GM23338 (cell line): ENCODE measurements around the gene SYNE3. TPM values are rescaled to one million over a fixed set of nuclear protein-coding genes. Genes with fewer than 3 reads are reported as not detected.

Experiments
- ATAC-seq: fragments of 200-7000 bp; cut with Tn5 transposase; 3 replicates; pipeline ENCODE4 v1.9.1; 2020
- DNase-seq: peaks from one replicate; pipeline ENCODE4 v3.0.0-alpha.2; 2015; ENCODE audit warnings: low spot score
- H2AFZ ChIP-seq: fragments of 200-600 bp; sonication (generic); 2 replicates; pipeline ENCODE4 v1.8.0; 2016; ENCODE audit warnings: antibody characterized with exemption, mild to moderate bottlenecking, moderate library complexity
- H3F3A ChIP-seq: fragments of 200-600 bp; sonication (generic); replicated peaks from 2 replicates; pipeline ENCODE4 v1.8.0; 2017; ENCODE audit warnings: antibody characterized with exemption, mixed run types, low read depth
- H3K27ac ChIP-seq: fragments of 200-600 bp; sonication (generic); 2 replicates; pipeline ENCODE4 v1.6.1; 2016; ENCODE audit warnings: low read depth
- H3K27me3 ChIP-seq: fragments of 200-600 bp; sonication (generic); 2 replicates; pipeline ENCODE4 v1.8.0; 2016; ENCODE audit warnings: mild to moderate bottlenecking, mixed run types, moderate library complexity; ENCODE audit not compliant: insufficient read depth
- H3K36me3 ChIP-seq: fragments of 200-600 bp; sonication (generic); 2 replicates; pipeline ENCODE4 v1.8.0; 2016; ENCODE audit warnings: mild to moderate bottlenecking; ENCODE audit not compliant: insufficient read depth
- H3K4me1 ChIP-seq: fragments of 200-600 bp; sonication (generic); 2 replicates; pipeline ENCODE4 v1.8.0; 2016; ENCODE audit warnings: mild to moderate bottlenecking, moderate library complexity; ENCODE audit not compliant: insufficient read depth
- H3K4me2 ChIP-seq: fragments of 200-600 bp; sonication (generic); 2 replicates; pipeline ENCODE4 v1.7.1; 2017; ENCODE audit warnings: mixed run types
- H3K4me3 ChIP-seq: fragments of 200-600 bp; sonication (generic); 2 replicates; pipeline ENCODE4 v1.6.1; 2016; ENCODE audit warnings: mixed run types
- H3K79me2 ChIP-seq: fragments of 200-600 bp; sonication (generic); replicated peaks from 2 replicates; pipeline ENCODE4 v1.8.0; 2017; ENCODE audit warnings: mild to moderate bottlenecking; ENCODE audit not compliant: insufficient read depth
- H3K9me2 ChIP-seq: fragments of 200-600 bp; sonication (generic); 2 replicates; pipeline ENCODE4 v1.8.0; 2017; ENCODE audit not compliant: insufficient read depth
- H4K20me1 ChIP-seq: fragments of 200-600 bp; sonication (generic); replicated peaks from 2 replicates; pipeline ENCODE4 v1.8.0; 2017; ENCODE audit warnings: mild to moderate bottlenecking; ENCODE audit not compliant: insufficient read depth
- H3K27ac Mint-ChIP-seq: 2 replicates; pipeline ENCODE4 v1.8.0; 2020; ENCODE audit warnings: inconsistent platforms, mild to moderate bottlenecking, moderate library complexity, mixed read lengths
- H3K27me3 Mint-ChIP-seq: 3 replicates; pipeline ENCODE4 v1.8.0; 2022; ENCODE audit warnings: low read depth, mild to moderate bottlenecking, moderate library complexity, mixed read lengths, inconsistent platforms; ENCODE audit not compliant: insufficient read depth, poor library complexity
- H3K36me3 Mint-ChIP-seq: 3 replicates; pipeline ENCODE4 v1.8.0; 2021; ENCODE audit warnings: low read depth, mild to moderate bottlenecking, inconsistent platforms, moderate library complexity, mixed read lengths
- H3K4me1 Mint-ChIP-seq: 3 replicates; pipeline ENCODE4 v1.8.0; 2020; ENCODE audit warnings: mild to moderate bottlenecking, inconsistent platforms, mixed read lengths
- H3K4me3 Mint-ChIP-seq: 3 replicates; pipeline ENCODE4 v1.8.0; 2021; ENCODE audit warnings: moderate library complexity, mild to moderate bottlenecking, inconsistent platforms, mixed read lengths
- H3K9me3 Mint-ChIP-seq: 3 replicates; pipeline ENCODE4 v1.8.0; 2020; ENCODE audit warnings: moderate library complexity, mild to moderate bottlenecking, inconsistent platforms, mixed read lengths
- CREB1 ChIP-seq: fragments of 250-450 bp; sonication (Bioruptor Pico); IDR thresholded peaks from 2 replicates; pipeline ENCODE4 v1.5.0; 2020; ENCODE audit warnings: low read depth, mild to moderate bottlenecking, moderate library complexity
- ETS1 ChIP-seq: IDR thresholded peaks from 2 replicates; pipeline ENCODE4 v1.6.1; 2016; ENCODE audit warnings: antibody characterized with exemption
- EZH2 ChIP-seq: fragments of 200-600 bp; sonication (generic); IDR thresholded peaks from one replicate; pipeline ENCODE4 v1.8.0; 2017; ENCODE audit warnings: antibody characterized with exemption, mild to moderate bottlenecking, low read depth; ENCODE audit not compliant: unreplicated experiment
- EZH2phosphoT487 ChIP-seq: fragments of 200-600 bp; sonication (generic); IDR thresholded peaks from one replicate; pipeline ENCODE4 v1.8.1; 2018; ENCODE audit warnings: antibody characterized with exemption; ENCODE audit not compliant: unreplicated experiment
- JUNB ChIP-seq: IDR thresholded peaks from one replicate; pipeline ENCODE4 v1.6.1; 2016; ENCODE audit warnings: antibody characterized with exemption; ENCODE audit not compliant: unreplicated experiment
- NANOG ChIP-seq: IDR thresholded peaks from 2 replicates; pipeline ENCODE4 v1.6.1; 2016; ENCODE audit warnings: antibody characterized with exemption, borderline replicate concordance
- POLR2AphosphoS5 ChIP-seq: IDR thresholded peaks from 2 replicates; pipeline ENCODE4 v1.6.1; 2016; ENCODE audit warnings: antibody characterized with exemption, low read depth
- STAT1 ChIP-seq: IDR thresholded peaks from one replicate; pipeline ENCODE4 v1.6.1; 2016; ENCODE audit warnings: antibody characterized with exemption; ENCODE audit not compliant: unreplicated experiment
- ZNF114 ChIP-seq: fragments of 250-450 bp; sonication (Bioruptor Pico); IDR thresholded peaks from 2 replicates; pipeline ENCODE4 v1.5.0; 2020; ENCODE audit warnings: mild to moderate bottlenecking, moderate library complexity
- ZNF331 ChIP-seq: fragments of 250-450 bp; sonication (Bioruptor Pico); IDR thresholded peaks from 2 replicates; pipeline ENCODE4 v1.5.0; 2020; ENCODE audit warnings: low read depth, mild to moderate bottlenecking, moderate library complexity
- polyA plus RNA-seq: library from polyadenylated mRNA; unstranded; fragments of >200 nt; fragmentation: Nextera tagmentation; extraction: Ambion mirVana; gene quantifications from 2 replicates; pipeline ENCODE4 v1.2.1, GENCODE V29; 2016
- total RNA-seq: library from RNA; depleted of rRNA; stranded (reverse); fragments of >200 nt; shearing (Covaris generic); gene quantifications from 2 replicates; pipeline ENCODE4 v1.2.3, GENCODE V29; 2014
- TF ChIP-seq, protein P1 (sequence below), 2 experiments: fragments of 200-600 bp in 1 of 2; sonication (generic) in 1 of 2; conservative IDR thresholded peaks; 2 replicates each; pipeline versions ENCODE4 v1.5.1 to v1.6.1; 2016 to 2017; ENCODE audit warnings: antibody characterized with exemption in 2 of 2, low read depth in 2 of 2, mild to moderate bottlenecking in 2 of 2, moderate library complexity in 1 of 2
- TF ChIP-seq, protein P2 (sequence below): IDR thresholded peaks from one replicate; pipeline ENCODE4 v1.6.1; 2018; ENCODE audit warnings: antibody characterized with exemption; ENCODE audit not compliant: unreplicated experiment

The SYNE3 gene
- total and polyA plus RNA-seq, 2 experiments from 2014 or later: 0.02 to 0.03 TPM

DNA sequence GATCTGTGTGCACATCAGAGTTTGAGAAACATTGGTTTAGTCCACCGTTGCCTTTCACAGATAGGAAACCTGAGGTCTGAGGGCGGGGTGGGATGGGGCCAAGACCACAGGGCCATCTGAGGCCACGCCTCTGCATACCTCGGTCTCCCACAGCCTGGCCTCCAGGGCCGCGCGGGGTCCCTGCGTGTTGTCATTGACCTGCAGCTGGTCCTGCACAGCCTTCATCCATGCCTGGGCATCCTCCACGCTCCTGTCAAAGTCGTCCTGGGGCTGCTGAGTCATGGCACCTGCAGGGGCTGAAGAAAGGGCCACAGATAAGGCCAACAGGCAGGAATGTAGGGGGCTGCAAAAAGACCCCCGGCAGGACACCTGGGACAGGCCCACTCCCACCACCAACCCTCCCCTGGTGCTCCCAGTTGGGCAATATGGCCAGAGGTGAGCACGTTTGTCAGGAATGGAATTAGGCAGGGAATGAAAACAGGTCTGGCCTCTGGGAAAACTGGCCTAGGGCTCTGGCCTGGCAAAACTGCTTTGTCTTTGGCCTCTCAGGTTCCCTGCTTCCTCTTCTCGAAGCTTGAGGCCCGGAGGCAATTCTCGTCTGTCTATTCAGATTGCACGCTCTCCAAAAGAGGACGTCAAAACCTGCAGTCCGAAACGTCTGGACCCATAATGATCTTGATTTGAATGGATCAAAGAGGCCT is 40.8 kb downstream of the SYNE3 start (continued):
- TF ChIP-seq ETS1 (no peak), STAT1 (no peak), EZH2phosphoT487 (no peak), EZH2 (no peak)

DNA sequence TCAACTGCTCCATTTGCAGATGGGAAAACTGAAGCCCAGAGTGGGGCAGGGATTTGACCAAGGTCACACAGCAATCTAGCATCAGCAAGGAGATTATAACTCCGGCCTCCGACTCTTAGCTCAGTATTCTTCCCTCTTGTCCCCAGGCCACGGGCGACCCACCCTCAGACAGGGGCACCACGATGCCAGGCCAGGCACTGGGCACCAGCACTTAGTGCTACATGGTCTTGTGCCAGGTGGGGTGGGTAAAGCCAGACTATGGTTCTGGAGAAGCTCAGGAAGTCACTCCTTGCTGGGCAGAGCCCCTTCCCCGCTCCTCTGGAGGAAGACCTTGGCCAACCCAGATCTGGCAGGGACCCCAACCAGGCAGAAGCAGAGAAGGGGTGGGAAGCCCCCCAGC is 41.5 kb downstream of the SYNE3 start:
- no peak for ATAC-seq
- no peak overlapping the region for H3K27ac ChIP-seq
- no peak overlapping the region for H2AFZ ChIP-seq
- no peak overlapping the region for H3K4me3 ChIP-seq
- H3K36me3 ChIP-seq: no peaks in the 10 kb centered on the region
- H3F3A ChIP-seq: no peaks in the 10 kb centered on the region
- H3K79me2 ChIP-seq: no peaks in the 10 kb centered on the region
- H4K20me1 ChIP-seq: no peaks in the 10 kb centered on the region
- H3K4me2 ChIP-seq: no peak overlapping the region
- no peaks in the 10 kb centered on the region; the same call in 1 of the 3 replicates for H3K4me1 Mint-ChIP-seq
- H3K9me3 Mint-ChIP-seq: no peaks in the 10 kb centered on the region; the same call in 2 of the 3 replicates
- DNase-seq: no peak
- H3K4me1 ChIP-seq: no peaks in the 10 kb centered on the region
- H3K36me3 Mint-ChIP-seq: no peaks in the 10 kb centered on the region
- peaks cover 4% of the 10 kb centered on the region for H3K27me3 Mint-ChIP-seq
- no peak overlapping the region for H3K4me3 Mint-ChIP-seq
- no peak overlapping the region for H3K27ac Mint-ChIP-seq
- H3K9me2 ChIP-seq: no peaks in the 10 kb centered on the region
- no peaks in the 10 kb centered on the region for H3K27me3 ChIP-seq
- no peak for TF ChIP-seq ZNF331 (CRISPR knock-in tag)
- TF ChIP-seq, protein P1, sequence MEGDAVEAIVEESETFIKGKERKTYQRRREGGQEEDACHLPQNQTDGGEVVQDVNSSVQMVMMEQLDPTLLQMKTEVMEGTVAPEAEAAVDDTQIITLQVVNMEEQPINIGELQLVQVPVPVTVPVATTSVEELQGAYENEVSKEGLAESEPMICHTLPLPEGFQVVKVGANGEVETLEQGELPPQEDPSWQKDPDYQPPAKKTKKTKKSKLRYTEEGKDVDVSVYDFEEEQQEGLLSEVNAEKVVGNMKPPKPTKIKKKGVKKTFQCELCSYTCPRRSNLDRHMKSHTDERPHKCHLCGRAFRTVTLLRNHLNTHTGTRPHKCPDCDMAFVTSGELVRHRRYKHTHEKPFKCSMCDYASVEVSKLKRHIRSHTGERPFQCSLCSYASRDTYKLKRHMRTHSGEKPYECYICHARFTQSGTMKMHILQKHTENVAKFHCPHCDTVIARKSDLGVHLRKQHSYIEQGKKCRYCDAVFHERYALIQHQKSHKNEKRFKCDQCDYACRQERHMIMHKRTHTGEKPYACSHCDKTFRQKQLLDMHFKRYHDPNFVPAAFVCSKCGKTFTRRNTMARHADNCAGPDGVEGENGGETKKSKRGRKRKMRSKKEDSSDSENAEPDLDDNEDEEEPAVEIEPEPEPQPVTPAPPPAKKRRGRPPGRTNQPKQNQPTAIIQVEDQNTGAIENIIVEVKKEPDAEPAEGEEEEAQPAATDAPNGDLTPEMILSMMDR (conservative IDR thresholded peaks at IDR 0.05; ENCODE audit: low read depth in 2 of 2): no peak
- TF ChIP-seq CREB1: no peak
- TF ChIP-seq, protein P2, sequence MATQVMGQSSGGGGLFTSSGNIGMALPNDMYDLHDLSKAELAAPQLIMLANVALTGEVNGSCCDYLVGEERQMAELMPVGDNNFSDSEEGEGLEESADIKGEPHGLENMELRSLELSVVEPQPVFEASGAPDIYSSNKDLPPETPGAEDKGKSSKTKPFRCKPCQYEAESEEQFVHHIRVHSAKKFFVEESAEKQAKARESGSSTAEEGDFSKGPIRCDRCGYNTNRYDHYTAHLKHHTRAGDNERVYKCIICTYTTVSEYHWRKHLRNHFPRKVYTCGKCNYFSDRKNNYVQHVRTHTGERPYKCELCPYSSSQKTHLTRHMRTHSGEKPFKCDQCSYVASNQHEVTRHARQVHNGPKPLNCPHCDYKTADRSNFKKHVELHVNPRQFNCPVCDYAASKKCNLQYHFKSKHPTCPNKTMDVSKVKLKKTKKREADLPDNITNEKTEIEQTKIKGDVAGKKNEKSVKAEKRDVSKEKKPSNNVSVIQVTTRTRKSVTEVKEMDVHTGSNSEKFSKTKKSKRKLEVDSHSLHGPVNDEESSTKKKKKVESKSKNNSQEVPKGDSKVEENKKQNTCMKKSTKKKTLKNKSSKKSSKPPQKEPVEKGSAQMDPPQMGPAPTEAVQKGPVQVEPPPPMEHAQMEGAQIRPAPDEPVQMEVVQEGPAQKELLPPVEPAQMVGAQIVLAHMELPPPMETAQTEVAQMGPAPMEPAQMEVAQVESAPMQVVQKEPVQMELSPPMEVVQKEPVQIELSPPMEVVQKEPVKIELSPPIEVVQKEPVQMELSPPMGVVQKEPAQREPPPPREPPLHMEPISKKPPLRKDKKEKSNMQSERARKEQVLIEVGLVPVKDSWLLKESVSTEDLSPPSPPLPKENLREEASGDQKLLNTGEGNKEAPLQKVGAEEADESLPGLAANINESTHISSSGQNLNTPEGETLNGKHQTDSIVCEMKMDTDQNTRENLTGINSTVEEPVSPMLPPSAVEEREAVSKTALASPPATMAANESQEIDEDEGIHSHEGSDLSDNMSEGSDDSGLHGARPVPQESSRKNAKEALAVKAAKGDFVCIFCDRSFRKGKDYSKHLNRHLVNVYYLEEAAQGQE: no peak
- TF ChIP-seq ETS1: no peak
- TF ChIP-seq EZH2phosphoT487: no peak
- TF ChIP-seq STAT1: no peak
- no peak for TF ChIP-seq POLR2AphosphoS5
- no peak for TF ChIP-seq NANOG
- TF ChIP-seq ZNF114 (CRISPR knock-in tag): no peak
- TF ChIP-seq JUNB: no peak
- TF ChIP-seq EZH2: no peak
